Left ventricle myocardium inferior (tissue), 1 donor: Measurements from ENCODE around the gene ABHD11. TPM values are rescaled to one million over a fixed set of nuclear protein-coding genes. Genes with fewer than 3 reads are reported as not detected.

Experiments
- DNase-seq: peaks from one replicate; pipeline ENCODE4 v3.0.0-alpha.2; 2020
- H3K27ac ChIP-seq: fragments of 200-600 bp; replicated peaks from 2 replicates; pipeline ENCODE4 v1.8.0; 2021
- H3K27me3 ChIP-seq: fragments of 200-600 bp; 2 replicates; pipeline ENCODE4 v1.8.0; 2021; ENCODE audit warnings: low read depth
- H3K36me3 ChIP-seq: fragments of 200-600 bp; 2 replicates; pipeline ENCODE4 v1.8.0; 2021
- H3K4me1 ChIP-seq: fragments of 200-600 bp; 2 replicates; pipeline ENCODE4 v1.8.0; 2021
- H3K4me3 ChIP-seq: fragments of 200-600 bp; 2 replicates; pipeline ENCODE4 v1.8.0; 2021; ENCODE audit warnings: mild to moderate bottlenecking, moderate library complexity
- H3K9me3 ChIP-seq: fragments of 200-600 bp; replicated peaks from 2 replicates; pipeline ENCODE4 v1.8.0; 2021
- CTCF ChIP-seq: fragments of 200-600 bp; IDR thresholded peaks from 2 replicates; pipeline ENCODE4 v1.8.0; 2021; ENCODE audit warnings: antibody characterized with exemption, mild to moderate bottlenecking, borderline replicate concordance
- intact Hi-C: fragments of 100-400 bp; cut with micrococcal nuclease; formaldehyde crosslinking; loops from one replicate; pipeline ENCODE4 v1.11.0; 2022
- total RNA-seq: library from RNA; stranded (reverse); fragmentation: NEBNext Ultra II Directional; extraction: Animal tissue kit (Norgen Biotek cat#: 25700); gene quantifications from one replicate; pipeline ENCODE4 v1.2.1, GENCODE V29; 2021
- donor health status: DM: no; HTN: yes; CAD: no; lungs with severe emphysema.

The ABHD11 gene
- total RNA-seq, 1 donor from 2014 or later = 25.2 TPM

- no peaks in the 10 kb centered on the region for H3K9me3 ChIP-seq
- no peak for TF ChIP-seq CTCF
- H3K27ac ChIP-seq = no peak overlapping the region
- H3K4me1 ChIP-seq = no peaks in the 10 kb centered on the region
- peak overlapping the region; percentile 37 for H3K4me3 ChIP-seq
- peak; percentile 45 for DNase-seq
- H3K36me3 ChIP-seq = peaks cover 14% of the 10 kb centered on the region
- no peaks in the 10 kb centered on the region for H3K27me3 ChIP-seq
- intact Hi-C loops = no loop called here
These were observed 34.6 kb downstream of the ABHD11 start for GRCh38 chr7:73703757-73704639.

- no peaks in the 10 kb centered on the region for H3K9me3 ChIP-seq
- no peaks in the 10 kb centered on the region for H3K27me3 ChIP-seq
These were observed 35.4 kb downstream of the ABHD11 start for GRCh38 chr7:73703225-73703624.

GRCh38 chr7:73702665-73703064, 35.9 kb downstream of the ABHD11 start:
- Histone ChIP-seq H3K27ac (no peak overlapping the region), H3K36me3 (peaks cover 27% of the 10 kb centered on the region), H3K4me3 (no peak overlapping the region), H3K9me3 (no peaks in the 10 kb centered on the region), H3K27me3 (no peaks in the 10 kb centered on the region), H3K4me1 (no peaks in the 10 kb centered on the region)
- no peak for DNase-seq
- intact Hi-C loops = no loop called here
- no peak for TF ChIP-seq CTCF

More at GRCh38 chr7:73703225-73703624, 35.4 kb downstream of the ABHD11 start:
- intact Hi-C loops = no loop called here
- Histone ChIP-seq H3K4me3 (no peak overlapping the region), H3K27ac (no peak overlapping the region), H3K36me3 (peaks cover 22% of the 10 kb centered on the region), H3K4me1 (no peaks in the 10 kb centered on the region)
- TF ChIP-seq CTCF = no peak
- DNase-seq = no peak

- no peaks in the 10 kb centered on the region for H3K9me3 ChIP-seq
These were observed 36.4 kb downstream of the ABHD11 start for GRCh38 chr7:73702226-73702625.

GRCh38 chr7:73701357-73701995, 37.1 kb downstream of the ABHD11 start:
- DNase-seq = no peak
- Histone ChIP-seq H3K9me3 (no peaks in the 10 kb centered on the region), H3K36me3 (peaks cover 39% of the 10 kb centered on the region), H3K27me3 (no peaks in the 10 kb centered on the region), H3K4me1 (no peaks in the 10 kb centered on the region), H3K4me3 (no peak overlapping the region), H3K27ac (no peak overlapping the region)
- peak; percentile 60 for TF ChIP-seq CTCF
- intact Hi-C loops = no loop called here

More at GRCh38 chr7:73702226-73702625, 36.4 kb downstream of the ABHD11 start:
- Histone ChIP-seq H3K27ac (no peak overlapping the region), H3K4me3 (no peak overlapping the region), H3K36me3 (peaks cover 32% of the 10 kb centered on the region), H3K27me3 (no peaks in the 10 kb centered on the region), H3K4me1 (no peaks in the 10 kb centered on the region)
- no peak for DNase-seq
- intact Hi-C loops = no loop called here
- no peak for TF ChIP-seq CTCF
